ENCODE results near the gene TNIK.
A peak's percentile ranks its signal among the peaks of the same experiment; 100 is the strongest.
"Not testable (repeated sequence)": the region's sequence is repeated elsewhere in the genome, so short reads cannot be mapped to it uniquely, and the experiment has no call there.

Gene TNIK

GRCh38 chr3:171468296-171468906 lies 8.2 kb upstream of the TNIK start:
- no peak for DNase-seq (ENCODE audit: low read depth)

GRCh38 chr3:171465763-171466162 lies 5.6 kb upstream of the TNIK start:
- DNase-seq (ENCODE audit: low read depth): peak; percentile 9

GRCh38 chr3:171464462-171464861 lies 4.3 kb upstream of the TNIK start:
- no peak for DNase-seq (ENCODE audit: low read depth)

- DNase-seq (ENCODE audit: low read depth): no peak
Measured at GRCh38 chr3:171462224-171462623, 2.0 kb upstream of the TNIK start.

GRCh38 chr3:171461525-171461917 lies 1.3 kb upstream of the TNIK start:
- DNase-seq (ENCODE audit: low read depth): no peak

- DNase-seq (ENCODE audit: low read depth): peak; percentile 81
Measured at GRCh38 chr3:171460725-171461524, 720 bp upstream of the TNIK start.

- DNase-seq (ENCODE audit: low read depth): peak; percentile 42
Measured at GRCh38 chr3:171459137-171459941, 866 bp downstream of the TNIK start.

GRCh38 chr3:171458864-171459136 lies 1.4 kb downstream of the TNIK start:
- no peak for DNase-seq (ENCODE audit: low read depth)

GRCh38 chr3:171458071-171458863 lies 1.9 kb downstream of the TNIK start:
- DNase-seq (ENCODE audit: low read depth): no peak

GRCh38 chr3:171457607-171458061 lies 2.6 kb downstream of the TNIK start:
- no peak for DNase-seq (ENCODE audit: low read depth)

- no peak for DNase-seq (ENCODE audit: low read depth)
Measured at GRCh38 chr3:171456765-171457606, 3.2 kb downstream of the TNIK start.

GRCh38 chr3:171455603-171456550 lies 4.3 kb downstream of the TNIK start:
- DNase-seq (ENCODE audit: low read depth): no peak

GRCh38 chr3:171454041-171454440 lies 6.2 kb downstream of the TNIK start:
- DNase-seq (ENCODE audit: low read depth): no peak

GRCh38 chr3:171453180-171453886 lies 6.9 kb downstream of the TNIK start:
- no peak for DNase-seq (ENCODE audit: low read depth)

- no peak for DNase-seq (ENCODE audit: low read depth)
Measured at GRCh38 chr3:171452328-171452727, 7.9 kb downstream of the TNIK start.

GRCh38 chr3:171451915-171452314 lies 8.3 kb downstream of the TNIK start:
- no peak for DNase-seq (ENCODE audit: low read depth)

- not testable (repeated sequence) for DNase-seq (ENCODE audit: low read depth)
Measured at GRCh38 chr3:171447579-171447891, 12.7 kb downstream of the TNIK start.

GRCh38 chr3:171446801-171447578 lies 13.2 kb downstream of the TNIK start:
- DNase-seq (ENCODE audit: low read depth): peak; percentile 90

- DNase-seq (ENCODE audit: low read depth): no peak
Measured at GRCh38 chr3:171446301-171446700, 13.9 kb downstream of the TNIK start.
